Tibial nerve (tissue), 4 donors: Measurements from ENCODE around the gene GNS. TPM values are rescaled to one million over a fixed set of nuclear protein-coding genes. Genes with fewer than 3 reads are reported as not detected.
A peak's percentile ranks its signal among the peaks of the same experiment; 100 is the strongest.

Source experiments
- DNase-seq, 2 donors: peaks; one replicate each; pipeline ENCODE4 v3.0.0-alpha.2; 2019; ENCODE audit warnings: low spot score in 2 of 2
- H3K27ac ChIP-seq, 4 donors: fragments of 200-600 bp; sonication (generic) in 3 of 4; one replicate each; pipeline ENCODE4 v1.5.1; 2017 to 2019; ENCODE audit warnings: mild to moderate bottlenecking in 1 of 4
- H3K27me3 ChIP-seq, 2 donors: fragments of 200-600 bp; sonication (generic) in 1 of 2; one replicate each; pipeline versions ENCODE4 v1.5.1 to v1.6.0; 2017 to 2019
- H3K36me3 ChIP-seq, 3 donors: fragments of 200-600 bp; sonication (generic); one replicate each; pipeline ENCODE4 v1.5.1; 2018 to 2019
- H3K4me1 ChIP-seq, 4 donors: fragments of 200-600 bp; sonication (generic) in 3 of 4; one replicate each; pipeline ENCODE4 v1.5.1; 2017 to 2019
- H3K4me3 ChIP-seq, 4 donors: fragments of 200-600 bp; sonication (generic) in 3 of 4; one replicate each; pipeline ENCODE4 v1.5.1; 2017 to 2019; ENCODE audit warnings: mild to moderate bottlenecking in 1 of 4, moderate library complexity in 1 of 4
- H3K9me3 ChIP-seq, 4 donors: fragments of 200-600 bp; sonication (generic) in 3 of 4; one replicate each; pipeline ENCODE4 v1.5.1; 2017 to 2019
- EP300 ChIP-seq, 2 donors: sonication (generic); formaldehyde crosslinking; IDR thresholded peaks; one replicate each; pipeline ENCODE4 v1.6.1; 2017; ENCODE audit warnings: antibody characterized with exemption in 2 of 2, mild to moderate bottlenecking in 1 of 2
- POLR2A ChIP-seq, 2 donors: fragments of 450-650 bp; IDR thresholded peaks; one replicate each; pipeline ENCODE4 v1.6.1; 2017; ENCODE audit warnings: antibody characterized with exemption in 2 of 2, mild to moderate bottlenecking in 2 of 2, moderate library complexity in 2 of 2
- WGBS, 2 donors: methylation state at CpG; one replicate each; pipeline ENCODE4 v1.1.5; 2018; 5-methylcytosine and 5-hydroxymethylcytosine counted together
- total RNA-seq, 4 donors: library from RNA; depleted of rRNA; stranded (reverse); fragments of >200 nt; gene quantifications; one replicate each; pipeline ENCODE4 v1.1.0, GENCODE V29; 2016
- TF ChIP-seq, protein P1 (sequence below), 5 experiments: fragments of 200-600 bp in 3 of 5; fragments of 450-650 bp in 2 of 5; sonication (generic) in 3 of 5; IDR thresholded peaks; one replicate each; pipeline ENCODE4 v1.5.1; 2016 to 2019; ENCODE audit warnings: antibody characterized with exemption in 5 of 5, mild to moderate bottlenecking in 3 of 5, moderate library complexity in 2 of 5

GNS gene
- total RNA-seq, 4 donors from 2014 or later: 72.2 to 88.4 (median 81.4) TPM

DNA sequence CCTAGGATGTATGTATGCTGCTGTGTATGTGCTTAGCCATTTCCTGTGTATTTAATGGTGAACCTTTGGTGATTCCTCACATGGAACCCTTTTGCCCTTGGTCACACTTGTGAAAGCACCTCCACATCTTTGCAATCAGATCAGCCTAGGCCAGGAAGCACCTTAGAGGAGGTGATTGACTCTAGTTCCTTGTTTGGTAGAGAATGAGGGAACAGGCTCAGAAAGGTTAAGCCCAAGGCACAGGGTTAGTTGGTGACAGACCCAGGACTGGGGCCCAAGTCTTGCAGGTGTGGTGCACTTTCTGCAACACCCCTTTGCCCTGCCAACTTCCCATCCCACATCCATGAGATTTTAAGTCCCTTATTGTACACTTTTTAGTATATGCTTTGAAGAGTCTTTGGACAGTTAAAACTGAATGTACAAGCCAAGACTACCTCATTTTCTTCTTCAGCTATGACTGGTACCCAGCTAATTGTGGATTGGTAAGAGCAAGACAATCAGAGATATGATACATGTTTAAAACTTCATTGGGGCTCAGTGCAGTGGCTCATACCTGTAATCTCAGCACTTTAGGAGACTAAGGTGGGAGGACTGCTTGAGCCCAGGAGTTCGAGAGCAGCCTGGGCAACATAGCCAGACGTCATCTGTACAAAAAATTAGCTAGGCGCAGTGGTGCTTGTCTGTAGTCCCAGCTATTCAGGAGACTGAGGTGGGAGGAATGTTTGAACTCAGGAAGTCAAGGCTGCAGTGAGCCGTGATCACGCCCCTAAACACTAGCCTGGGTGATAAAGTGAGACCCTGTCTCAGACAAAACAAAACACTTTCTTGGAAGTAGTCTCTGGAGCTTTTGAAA is 77.8 kb downstream of the GNS start:
- TF ChIP-seq, protein P1, sequence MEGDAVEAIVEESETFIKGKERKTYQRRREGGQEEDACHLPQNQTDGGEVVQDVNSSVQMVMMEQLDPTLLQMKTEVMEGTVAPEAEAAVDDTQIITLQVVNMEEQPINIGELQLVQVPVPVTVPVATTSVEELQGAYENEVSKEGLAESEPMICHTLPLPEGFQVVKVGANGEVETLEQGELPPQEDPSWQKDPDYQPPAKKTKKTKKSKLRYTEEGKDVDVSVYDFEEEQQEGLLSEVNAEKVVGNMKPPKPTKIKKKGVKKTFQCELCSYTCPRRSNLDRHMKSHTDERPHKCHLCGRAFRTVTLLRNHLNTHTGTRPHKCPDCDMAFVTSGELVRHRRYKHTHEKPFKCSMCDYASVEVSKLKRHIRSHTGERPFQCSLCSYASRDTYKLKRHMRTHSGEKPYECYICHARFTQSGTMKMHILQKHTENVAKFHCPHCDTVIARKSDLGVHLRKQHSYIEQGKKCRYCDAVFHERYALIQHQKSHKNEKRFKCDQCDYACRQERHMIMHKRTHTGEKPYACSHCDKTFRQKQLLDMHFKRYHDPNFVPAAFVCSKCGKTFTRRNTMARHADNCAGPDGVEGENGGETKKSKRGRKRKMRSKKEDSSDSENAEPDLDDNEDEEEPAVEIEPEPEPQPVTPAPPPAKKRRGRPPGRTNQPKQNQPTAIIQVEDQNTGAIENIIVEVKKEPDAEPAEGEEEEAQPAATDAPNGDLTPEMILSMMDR (IDR thresholded peaks at IDR 0.05): no peak
- TF ChIP-seq POLR2A (IDR thresholded peaks at IDR 0.05) (no peak), EP300 (IDR thresholded peaks at IDR 0.05) (no peak)
- Histone ChIP-seq H3K4me1 (peaks cover 0 to 27% (median 19%) of the 10 kb centered on the region in 4 donors), H3K27me3 (no peaks in the 10 kb centered on the region), H3K36me3 (peaks cover 0 to 11% (median 0%) of the 10 kb centered on the region in 3 donors), H3K27ac (no peak overlapping the region), H3K4me3 (no peak overlapping the region), H3K9me3 (no peaks in the 10 kb centered on the region)
- no peak for DNase-seq
- 93 to 95% methylated on average over 5 of the region's 5 CpGs for WGBS, 2 donors

DNA sequence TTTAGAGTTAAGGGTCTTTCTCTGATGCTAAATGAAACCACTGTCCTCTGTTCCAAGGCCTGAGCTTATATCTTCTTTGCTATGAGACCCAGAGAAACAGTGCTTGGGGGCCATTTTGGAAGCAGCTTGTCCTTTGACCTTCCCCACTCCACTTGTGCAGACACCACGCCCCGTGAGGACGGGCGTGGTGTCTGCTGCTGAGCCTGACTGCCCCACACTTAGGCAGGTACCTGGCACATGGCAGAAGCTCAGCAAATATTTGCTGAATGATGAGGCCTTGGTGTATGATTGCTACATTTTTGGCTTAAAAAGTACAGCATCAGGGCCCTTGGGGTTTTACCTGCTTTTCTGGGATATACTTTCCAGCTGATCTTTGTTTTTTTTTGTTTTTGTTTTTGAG is 79.0 kb downstream of the GNS start:
- H3K36me3 ChIP-seq: peaks cover 0 to 2% (median 0%) of the 10 kb centered on the region in 3 donors
- H3K4me1 ChIP-seq: peaks cover 0 to 33% (median 21%) of the 10 kb centered on the region in 4 donors
- TF ChIP-seq, protein P1 (IDR thresholded peaks at IDR 0.05): no peak
- TF ChIP-seq EP300 (IDR thresholded peaks at IDR 0.05) (no peak), POLR2A (IDR thresholded peaks at IDR 0.05) (no peak)
- no peaks in the 10 kb centered on the region for H3K9me3 ChIP-seq
- peak overlapping the region; percentile 1 to 78 (median 67) for H3K27ac ChIP-seq
- no peak for DNase-seq
- H3K4me3 ChIP-seq: no peak overlapping the region
- no peaks in the 10 kb centered on the region for H3K27me3 ChIP-seq
- whole genome bisulfite sequencing, 2 donors: 87 to 94% methylated on average over 4 of the region's 4 CpGs

DNA sequence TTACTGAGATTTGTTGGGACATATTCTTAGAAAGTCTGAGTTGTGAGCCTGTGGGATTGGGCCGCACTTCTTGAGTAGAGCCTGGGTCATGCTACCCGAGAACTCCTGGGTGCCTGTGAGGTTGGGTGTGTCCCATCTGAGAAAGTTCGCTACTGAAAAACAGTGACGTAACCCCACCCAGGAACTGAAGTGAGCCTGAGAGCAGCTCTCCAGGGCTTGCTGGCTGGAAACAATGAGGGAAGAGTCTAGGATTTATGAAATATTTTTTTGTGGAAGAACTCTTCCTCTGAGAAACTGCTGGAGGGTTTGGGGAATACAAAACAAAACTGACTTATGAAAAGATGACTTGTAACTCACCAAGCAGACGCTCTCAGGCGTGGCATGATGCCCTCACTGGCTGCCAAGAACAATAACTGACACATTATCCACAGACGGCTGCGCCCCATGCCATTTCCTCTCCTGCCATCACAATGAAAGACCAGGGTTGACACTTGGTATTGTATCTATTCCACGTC is 79.7 kb downstream of the GNS start:
- Histone ChIP-seq H3K27ac (peak overlapping the region; percentile 1 to 78 (median 67)), H3K4me1 (peaks cover 0 to 34% (median 21%) of the 10 kb centered on the region in 4 donors), H3K36me3 (no peaks in the 10 kb centered on the region), H3K9me3 (no peaks in the 10 kb centered on the region), H3K4me3 (no peak overlapping the region), H3K27me3 (no peaks in the 10 kb centered on the region)
- DNase-seq: peak; percentile 52 to 54
- 15 to 22% methylated on average over 9 of the region's 9 CpGs for WGBS, 2 donors
- TF ChIP-seq POLR2A (IDR thresholded peaks at IDR 0.05) (no peak), EP300 (IDR thresholded peaks at IDR 0.05) (peak in 1 of 2 donors; percentile 57)

DNA sequence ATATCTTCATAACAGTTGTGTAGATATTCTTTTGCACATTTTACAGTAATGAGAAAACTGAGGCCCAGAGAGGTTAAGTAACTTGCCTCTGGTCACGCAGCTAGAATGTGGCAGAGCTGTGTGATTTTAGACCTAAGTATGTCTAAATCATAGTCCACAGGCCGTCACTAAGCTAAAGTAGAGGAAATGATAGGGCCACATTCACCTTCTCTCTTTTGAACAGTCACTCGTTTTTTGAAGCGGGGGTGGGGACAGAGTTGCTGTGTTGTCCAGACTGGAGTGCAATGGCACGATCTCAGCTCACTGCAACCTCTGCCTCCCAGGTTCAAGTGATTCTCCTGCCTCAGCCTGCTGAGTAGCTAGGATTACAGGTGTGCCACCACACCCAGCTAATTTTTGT is 80.4 kb downstream of the GNS start:
- Histone ChIP-seq H3K4me1 (peaks cover 0 to 38% (median 27%) of the 10 kb centered on the region in 4 donors), H3K9me3 (no peaks in the 10 kb centered on the region), H3K36me3 (no peaks in the 10 kb centered on the region), H3K27me3 (no peaks in the 10 kb centered on the region), H3K27ac (peak overlapping the region in 3 of 4 donors; percentile 60 to 78 (median 74)), H3K4me3 (no peak overlapping the region)
- TF ChIP-seq EP300 (IDR thresholded peaks at IDR 0.05) (no peak), POLR2A (IDR thresholded peaks at IDR 0.05) (no peak)
- TF ChIP-seq, protein P1 (IDR thresholded peaks at IDR 0.05): no peak
- no peak for DNase-seq
- WGBS, 2 donors: 81 to 85% methylated on average over 5 of the region's 5 CpGs

DNA sequence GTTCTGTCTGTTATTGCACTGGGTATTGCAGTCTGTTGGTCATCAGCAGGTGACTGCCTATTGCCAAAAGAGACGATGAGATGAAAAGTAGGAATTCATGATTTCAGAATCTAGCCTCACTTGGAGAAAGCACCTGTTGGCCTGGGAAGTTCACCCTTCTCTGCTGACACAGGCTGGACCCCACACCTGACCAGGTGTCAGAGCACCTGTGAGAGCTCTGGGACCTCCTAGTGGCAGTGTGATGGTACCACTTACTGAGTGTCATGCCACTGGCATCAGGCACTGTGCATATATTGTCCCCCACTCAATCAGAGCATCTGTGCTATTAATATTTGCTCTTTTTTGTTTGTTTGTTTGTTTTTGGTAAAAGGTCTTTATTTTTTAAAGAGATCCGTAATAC is 81.0 kb downstream of the GNS start:
- TF ChIP-seq EP300 (IDR thresholded peaks at IDR 0.05) (no peak), POLR2A (IDR thresholded peaks at IDR 0.05) (no peak)
- TF ChIP-seq, protein P1 (IDR thresholded peaks at IDR 0.05): no peak
- DNase-seq: no peak
- 86 to 93% methylated on average over 2 of the region's 2 CpGs for WGBS, 2 donors
- no peak overlapping the region for H3K4me3 ChIP-seq
- H3K4me1 ChIP-seq: peaks cover 0 to 41% (median 32%) of the 10 kb centered on the region in 4 donors
- no peaks in the 10 kb centered on the region for H3K27me3 ChIP-seq
- H3K9me3 ChIP-seq: no peaks in the 10 kb centered on the region
- H3K36me3 ChIP-seq: no peaks in the 10 kb centered on the region
- no peak overlapping the region for H3K27ac ChIP-seq
